Raji (cell line): ENCODE measurements around the gene SLC12A1.

Source experiments
- POLR2A ChIP-seq: IDR thresholded peaks from 2 replicates; pipeline ENCODE4 v1.6.1; 2011; ENCODE audit warnings: low read depth, low read length, control low read depth; ENCODE audit not compliant: insufficient read depth

SLC12A1 gene

GRCh38 chr15:48205981-48206380 is at the start of gene SLC12A1:
TSS of gene SLC12A1 (plus strand) at chr15:48206302. CDS start at chr15:48207720, 1,418 bp downstream.
- TF ChIP-seq POLR2A, result no peak

DNA sequence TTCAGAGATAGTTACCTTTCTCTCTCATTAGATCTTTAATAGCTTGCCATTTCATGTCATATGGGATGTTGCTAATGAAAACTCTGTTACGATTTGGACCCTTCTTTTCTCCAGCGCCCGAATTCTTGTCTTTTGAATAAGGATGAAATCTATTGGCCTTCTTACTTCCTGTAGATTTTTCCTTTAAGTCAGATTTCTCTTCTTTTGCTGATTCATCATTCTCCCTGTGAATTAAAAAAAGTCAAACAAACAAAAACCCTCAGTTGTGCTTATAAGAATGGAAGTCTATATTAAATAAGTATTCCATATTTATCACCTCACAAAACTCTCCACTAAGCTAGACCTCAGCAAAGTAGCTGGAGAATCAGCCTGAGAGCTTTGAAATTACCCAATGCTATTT is 37.5 kb upstream of the SLC12A1 start:
- no peak for TF ChIP-seq POLR2A

- no peak for TF ChIP-seq POLR2A
Observed at GRCh38 chr15:48170981-48171380, 35.1 kb upstream of the SLC12A1 start.

DNA sequence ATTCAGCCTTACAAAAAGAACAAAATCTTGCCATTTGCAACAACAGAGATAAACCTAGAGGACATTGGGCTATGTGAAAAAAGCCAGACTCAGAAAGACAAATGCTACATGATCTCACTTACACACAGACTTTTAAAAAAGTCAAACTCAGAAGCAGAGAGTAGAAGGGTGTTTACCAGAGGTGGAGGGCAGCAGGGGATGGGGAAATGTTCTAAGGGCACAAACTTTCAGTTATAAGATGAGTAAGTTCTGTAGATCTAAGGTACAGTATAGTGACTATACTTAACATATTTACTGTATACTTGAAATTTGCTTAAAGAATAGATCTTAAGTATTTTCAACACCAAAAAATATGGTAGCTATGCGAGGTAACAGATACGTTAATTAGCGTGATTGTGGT is 31.0 kb upstream of the SLC12A1 start:
- TF ChIP-seq POLR2A, result no peak

GRCh38 chr15:48176112-48176511 is 30.0 kb upstream of the SLC12A1 start:
- TF ChIP-seq POLR2A, result no peak

- no peak for TF ChIP-seq POLR2A
Observed at GRCh38 chr15:48176957-48177356, 29.1 kb upstream of the SLC12A1 start.

- no peak for TF ChIP-seq POLR2A
Observed at GRCh38 chr15:48177383-48177765, 28.7 kb upstream of the SLC12A1 start.

DNA sequence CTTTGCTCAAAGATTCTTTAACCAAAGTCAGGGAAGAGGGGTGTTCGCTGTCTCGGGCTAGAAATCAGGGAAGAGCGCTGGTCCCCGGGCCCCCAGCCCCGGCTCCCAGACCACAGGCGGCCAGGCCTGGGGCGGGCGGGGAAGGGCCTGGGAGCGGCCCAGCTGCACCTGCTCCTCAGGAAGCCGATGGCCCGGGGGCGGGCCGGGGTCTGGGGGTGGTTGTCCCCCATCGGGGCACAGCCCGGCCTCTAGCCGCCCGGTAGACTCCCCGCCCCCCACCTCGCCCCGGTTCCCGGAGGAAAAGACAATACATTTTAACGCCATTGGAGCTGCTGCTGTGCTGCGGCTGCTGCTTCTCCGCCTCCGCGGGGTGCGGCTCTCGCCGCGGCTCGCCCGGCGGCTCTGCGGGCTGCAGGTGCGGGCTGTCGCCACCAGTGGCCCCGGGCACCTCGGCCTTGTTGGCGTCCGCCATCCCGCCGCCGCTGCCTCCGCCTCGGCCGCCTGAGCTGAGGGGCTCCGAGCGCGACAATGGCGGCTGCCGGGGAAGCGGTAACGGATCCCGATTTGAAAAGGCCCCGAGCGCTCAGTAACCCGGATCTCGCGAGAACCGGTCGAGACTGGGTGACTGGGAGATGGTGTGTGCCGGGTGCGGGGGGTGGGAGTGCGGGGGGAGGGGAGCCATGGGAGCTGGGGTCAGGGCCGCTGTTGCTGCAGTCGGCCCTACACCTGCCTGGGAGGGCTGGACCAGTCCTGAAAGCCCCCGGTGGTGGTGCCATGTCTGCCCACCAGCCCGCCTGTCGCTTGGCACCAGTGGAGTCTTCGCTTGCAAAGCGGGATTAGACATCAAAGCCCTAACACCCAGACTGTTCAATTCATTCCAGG is 28.1 kb upstream of the SLC12A1 start, which contains the start of gene MYEF2:
Gene MYEF2, minus strand, starts transcription at position 530 of the 882 bp plus-strand sequence. Its CDS starts 58 bp downstream, at position 472.
- no peak for TF ChIP-seq POLR2A

DNA sequence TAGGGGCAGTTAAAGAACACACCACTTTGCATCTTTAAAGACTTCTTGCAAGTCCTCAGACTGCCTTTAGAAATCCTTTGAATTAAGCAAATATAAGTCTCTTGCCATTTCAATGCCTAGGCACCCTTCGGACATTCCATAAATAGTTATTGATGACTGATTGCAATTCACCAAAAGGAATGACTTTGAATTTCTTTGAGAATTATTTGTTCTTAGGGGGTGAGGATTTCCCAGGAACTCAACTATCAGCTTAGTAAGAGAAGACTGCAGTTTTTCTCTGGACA is 27.5 kb upstream of the SLC12A1 start:
- no peak for TF ChIP-seq POLR2A

DNA sequence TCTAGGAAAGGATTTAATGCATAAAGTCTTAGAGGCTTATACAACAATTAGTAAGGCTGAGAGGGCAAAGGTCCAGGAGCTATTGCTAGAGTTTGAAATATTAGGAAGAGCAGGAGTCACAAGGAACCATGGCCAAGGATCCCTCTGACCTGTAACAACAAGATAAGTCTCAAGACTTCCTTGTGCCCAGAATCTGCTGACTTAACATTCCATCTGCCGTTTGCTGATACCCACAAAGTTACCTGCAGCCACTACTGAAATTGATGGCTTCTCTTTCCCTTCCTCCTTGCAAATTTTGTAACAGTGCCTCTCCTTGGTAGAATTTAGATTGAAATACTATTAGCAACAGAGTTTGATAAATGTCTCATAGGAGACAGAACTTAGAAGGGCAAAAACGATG is 23.4 kb upstream of the SLC12A1 start:
- TF ChIP-seq POLR2A, result no peak

DNA sequence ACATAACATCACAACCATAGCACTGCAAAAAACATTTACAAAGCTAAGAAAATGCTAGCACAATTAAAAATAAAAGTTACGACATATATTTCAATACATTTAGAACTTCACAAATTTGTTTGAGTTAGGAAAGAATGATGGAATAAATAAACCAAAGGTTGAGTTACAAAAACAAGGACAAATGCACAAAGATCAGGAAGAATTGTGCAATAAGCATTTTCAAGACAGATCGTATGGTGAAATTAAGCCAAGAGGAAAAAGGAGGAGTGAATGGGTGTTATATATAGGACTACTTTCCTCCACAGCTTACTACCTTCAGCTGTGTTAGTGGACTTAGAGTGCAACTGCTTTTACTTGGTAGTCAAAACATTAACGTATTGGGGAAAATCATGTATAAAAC is 20.6 kb upstream of the SLC12A1 start:
- TF ChIP-seq POLR2A, result no peak

GRCh38 chr15:48186271-48186670 is 19.8 kb upstream of the SLC12A1 start:
- no peak for TF ChIP-seq POLR2A

GRCh38 chr15:48190932-48191573 is 15.0 kb upstream of the SLC12A1 start:
- no peak for TF ChIP-seq POLR2A

DNA sequence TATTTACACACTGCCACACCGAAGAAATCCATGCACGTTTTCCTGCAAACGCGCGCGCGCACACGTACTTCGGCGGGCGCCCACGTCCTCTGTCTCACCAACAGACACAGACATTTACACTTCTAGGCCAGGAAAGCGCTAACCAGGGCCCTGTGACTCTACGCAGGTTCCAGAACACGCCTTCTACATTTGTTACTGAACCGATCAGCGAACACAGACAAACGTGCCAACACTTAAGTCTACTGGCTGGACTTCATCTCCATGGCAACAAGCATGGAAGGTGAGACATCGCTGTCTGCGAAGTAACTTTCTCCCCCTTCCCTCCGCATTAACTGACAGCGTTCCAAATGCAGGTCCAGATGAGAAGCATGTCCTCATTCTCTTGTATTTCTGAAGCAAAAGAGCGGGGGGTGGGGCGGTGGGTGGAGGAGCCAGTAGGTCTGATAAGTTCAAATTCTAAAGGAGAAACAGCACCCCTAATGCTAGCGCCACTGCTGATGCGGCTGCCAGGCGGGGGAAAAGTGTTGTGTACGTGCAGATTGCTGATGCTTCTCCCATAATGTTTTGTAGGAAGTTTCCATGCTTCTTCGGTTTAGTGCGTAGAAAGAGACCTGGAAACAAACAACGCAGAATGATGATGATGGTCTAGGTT is 14.4 kb upstream of the SLC12A1 start, which contains the start of gene CTXN2:
Gene CTXN2, plus strand, starts transcription at position 92 of the 652 bp plus-strand sequence. CDS start 9,636 bp downstream, outside the sequence.
- no peak for TF ChIP-seq POLR2A

DNA sequence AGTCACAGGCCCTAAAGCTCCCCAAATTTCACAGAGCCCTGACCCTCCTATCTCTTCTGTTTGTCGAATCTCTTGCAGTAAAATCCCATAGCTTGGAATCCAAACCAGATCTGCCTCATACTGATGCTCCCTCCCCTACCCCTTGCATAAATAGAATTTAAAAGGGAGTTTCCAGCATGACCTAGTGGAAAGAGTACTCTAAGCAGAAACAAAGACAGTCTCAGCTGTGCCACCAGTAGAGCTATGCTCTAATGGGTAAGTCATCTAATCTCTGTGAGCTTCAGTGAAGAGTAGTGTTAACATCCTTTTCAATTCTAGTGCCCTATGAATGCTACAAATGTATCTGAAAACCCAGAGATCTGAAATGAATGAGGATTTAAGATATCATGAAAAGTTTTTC is 4.0 kb upstream of the SLC12A1 start:
- TF ChIP-seq POLR2A, result no peak

DNA sequence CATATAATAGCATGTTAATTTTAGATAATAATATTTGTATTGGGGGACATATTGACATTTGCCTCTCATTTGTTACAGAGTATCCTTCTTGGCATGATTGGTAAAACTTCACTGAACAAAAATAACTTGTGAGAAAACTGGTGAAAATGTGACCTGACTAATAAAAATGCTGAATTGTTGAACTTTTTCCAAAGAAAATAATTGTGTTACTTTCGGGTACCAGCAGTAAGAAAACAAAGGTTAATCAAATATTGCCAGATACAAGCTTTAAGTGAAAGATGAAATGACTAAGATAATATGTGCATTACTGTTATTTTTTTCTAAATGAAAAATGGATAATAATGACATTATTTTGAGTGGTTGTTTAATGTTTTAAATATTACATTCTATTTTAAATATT is 15.2 kb downstream of the SLC12A1 start:
- TF ChIP-seq POLR2A, result no peak
